NCI-H2029 (cell line): Measurements from ENCODE around the gene LYRM9.
"Not testable (repeated sequence)": the region's sequence is repeated elsewhere in the genome, so short reads cannot be mapped to it uniquely, and the experiment has no call there.

Experiments used
- DNase-seq: peaks from one replicate; lab custom pipeline; 2025; lab: John Stamatoyannopoulos, UW

LYRM9 gene

DNA sequence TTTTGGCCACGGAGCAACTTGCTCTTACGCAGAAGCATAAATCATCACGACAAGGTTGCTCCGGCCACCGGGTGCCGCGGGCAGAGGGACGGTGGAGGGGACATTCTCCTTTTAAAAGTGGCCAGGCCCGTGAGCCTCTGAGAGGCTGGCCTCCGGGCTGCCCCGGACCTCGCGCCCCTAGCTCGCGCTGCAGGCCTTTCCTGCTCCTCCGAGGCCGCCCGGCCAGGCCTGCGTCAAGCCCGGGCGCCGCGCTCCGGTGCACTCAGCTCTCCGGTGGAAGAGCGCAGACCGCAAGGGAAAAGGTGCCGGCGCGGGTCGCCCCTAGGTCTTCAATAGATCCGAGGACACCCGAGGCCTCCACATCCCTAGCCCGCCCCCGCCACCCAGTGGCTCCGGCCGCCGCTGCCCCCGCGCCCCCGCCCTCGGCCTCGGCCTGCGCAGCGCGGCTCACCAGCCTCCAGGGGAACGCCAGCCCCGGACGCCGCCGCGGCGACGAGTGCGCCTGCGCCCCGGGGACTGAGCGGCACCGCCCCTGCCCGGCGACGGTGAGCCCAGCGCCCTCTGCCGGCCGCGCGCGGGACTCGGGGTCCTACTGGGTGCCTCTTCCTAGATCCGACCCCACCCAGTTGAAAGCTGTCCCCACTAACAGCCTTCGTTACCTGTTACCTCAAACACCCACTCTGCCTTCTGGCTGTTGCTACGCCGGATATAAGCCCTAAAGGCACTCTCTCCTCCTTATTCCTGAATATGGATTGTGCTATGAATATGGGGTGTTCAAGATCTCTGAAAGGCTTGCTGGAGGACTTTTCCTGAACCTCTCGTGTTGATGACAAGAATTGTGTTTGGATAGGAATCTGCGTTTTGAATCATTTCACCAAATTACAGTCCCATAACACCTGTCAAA, at the start of gene LYRM9:
TSS of gene LYRM9 (minus strand) at position 500 of the 904 bp plus-strand sequence. CDS start 10,671 bp downstream, outside the sequence.
- DNase-seq: peak; percentile 71

DNA sequence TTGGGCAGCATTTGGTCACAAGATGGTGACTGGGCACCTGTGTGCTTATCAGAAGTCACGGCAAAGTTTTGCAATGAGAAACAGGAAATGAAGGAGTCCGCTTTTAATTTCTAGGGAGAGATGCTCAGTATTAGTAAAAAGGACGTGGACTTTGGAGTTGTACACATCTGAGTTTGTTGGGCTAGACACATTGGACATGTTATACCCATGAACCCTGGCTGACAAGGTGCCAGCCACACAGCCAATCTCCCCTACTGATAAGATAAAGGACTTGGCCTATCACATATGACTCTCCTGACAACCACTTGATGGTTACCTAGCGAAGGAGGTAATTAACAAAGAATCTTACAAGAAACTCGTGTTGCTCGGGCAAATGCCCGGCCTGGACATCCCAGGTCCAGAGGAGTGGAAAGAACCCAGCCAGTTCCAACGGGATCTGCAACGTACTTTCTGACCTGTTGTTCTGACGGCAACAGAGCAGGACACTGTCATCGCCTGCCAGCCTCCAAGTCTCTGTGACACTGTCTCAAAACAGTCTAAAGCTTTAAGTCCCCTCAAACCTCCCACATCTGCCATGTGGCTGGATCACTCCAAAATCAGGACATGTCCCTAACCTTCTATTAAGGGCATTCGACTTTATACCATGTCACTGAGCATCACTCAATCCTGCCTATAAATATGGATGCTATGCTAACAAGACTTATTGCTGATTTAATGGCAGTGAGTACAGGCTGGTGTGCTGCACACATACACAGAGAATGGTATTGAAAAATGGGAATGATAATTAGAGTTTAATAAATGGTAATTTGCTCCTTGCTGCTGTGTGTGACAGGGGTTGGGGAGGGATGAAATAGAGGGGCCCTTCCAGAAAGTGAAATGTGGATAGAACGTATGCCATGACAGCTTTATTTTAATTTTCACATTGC, 47.6 kb upstream of the LYRM9 start:
- DNase-seq: no peak

DNA sequence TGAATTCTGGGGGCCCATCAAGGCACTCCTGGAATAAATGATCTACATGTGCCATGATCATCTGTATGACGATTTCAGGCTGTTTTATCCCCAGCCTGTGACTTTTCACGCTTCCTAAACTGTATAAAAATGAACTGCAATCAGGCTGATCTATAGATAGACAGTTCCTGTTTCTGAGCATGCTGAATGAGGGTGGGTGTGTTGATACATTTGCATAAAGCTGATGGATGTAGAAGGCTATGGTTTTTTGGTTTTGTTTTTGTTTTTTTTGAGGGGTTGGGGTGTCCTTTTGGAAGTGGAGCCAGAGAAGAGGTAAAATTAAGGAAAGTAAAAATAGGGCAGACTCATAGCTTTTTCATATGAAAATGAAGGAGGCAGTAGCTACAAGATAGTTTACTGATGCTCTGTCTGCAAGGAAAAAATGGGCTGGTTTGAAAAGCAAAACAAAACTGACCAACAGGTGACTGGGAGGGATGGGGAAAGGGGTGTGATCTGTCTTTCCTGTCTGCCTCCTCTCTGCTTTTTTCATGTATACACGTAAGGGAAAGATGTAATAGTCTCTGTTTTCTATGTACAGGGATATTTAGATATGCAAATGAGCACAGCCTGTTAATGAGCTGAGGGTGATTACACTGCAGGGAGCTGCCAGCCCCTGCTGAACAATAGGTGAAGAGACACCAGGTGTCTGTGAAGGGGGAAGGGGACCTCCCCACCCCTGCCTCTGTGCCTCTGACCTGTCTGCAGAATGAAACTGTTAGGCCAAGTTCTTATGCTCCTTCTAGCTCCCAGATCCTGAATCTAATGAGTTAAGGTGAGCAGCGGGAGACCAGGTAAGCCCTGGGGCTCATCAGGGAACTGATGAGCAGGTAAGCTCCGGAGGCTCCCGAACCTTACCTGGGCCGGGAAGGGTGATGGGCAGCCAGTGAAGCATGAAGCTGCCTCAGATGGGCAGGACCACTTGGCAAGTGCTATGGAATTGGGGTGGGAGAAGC, 46.6 kb upstream of the LYRM9 start:
- no peak for DNase-seq

DNA sequence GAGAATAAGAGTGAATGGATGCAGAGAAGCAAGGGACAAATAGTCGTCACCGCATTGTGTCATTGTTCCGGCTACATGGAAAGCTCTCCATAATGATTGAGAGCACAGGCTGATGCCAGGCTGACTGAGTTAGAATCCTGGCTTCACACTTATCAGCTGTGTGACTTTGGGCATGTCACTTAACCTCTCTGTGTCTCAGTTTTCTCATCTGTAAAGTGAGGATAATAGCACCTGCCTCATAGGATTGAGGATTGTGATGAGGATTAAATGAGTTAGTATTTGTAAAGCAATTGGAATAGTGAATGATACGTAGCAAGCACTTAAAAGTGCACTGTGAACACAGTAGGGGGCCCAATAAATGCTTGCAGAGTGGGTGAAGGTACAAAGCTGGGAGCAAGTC, 45.7 kb upstream of the LYRM9 start:
- DNase-seq: no peak

DNA sequence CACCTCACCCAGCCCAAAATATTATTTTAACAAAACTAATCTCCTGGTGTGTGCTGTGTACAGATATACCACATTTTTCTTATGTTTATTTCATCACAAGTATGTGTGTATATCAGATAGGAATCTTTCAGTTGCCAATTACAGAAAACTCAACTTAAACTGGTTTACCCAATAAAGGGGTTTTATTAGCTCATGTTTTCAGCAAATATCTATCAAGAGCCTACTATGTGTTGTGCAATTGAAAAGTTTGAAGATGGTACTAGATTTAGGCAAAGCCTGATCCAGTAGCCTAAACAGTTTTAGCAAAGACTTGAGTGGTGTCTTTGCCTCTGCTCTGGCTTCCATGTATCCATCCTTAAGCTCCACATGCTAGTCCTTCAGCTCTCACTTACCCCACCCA, 45.1 kb upstream of the LYRM9 start:
- DNase-seq: no peak

DNA sequence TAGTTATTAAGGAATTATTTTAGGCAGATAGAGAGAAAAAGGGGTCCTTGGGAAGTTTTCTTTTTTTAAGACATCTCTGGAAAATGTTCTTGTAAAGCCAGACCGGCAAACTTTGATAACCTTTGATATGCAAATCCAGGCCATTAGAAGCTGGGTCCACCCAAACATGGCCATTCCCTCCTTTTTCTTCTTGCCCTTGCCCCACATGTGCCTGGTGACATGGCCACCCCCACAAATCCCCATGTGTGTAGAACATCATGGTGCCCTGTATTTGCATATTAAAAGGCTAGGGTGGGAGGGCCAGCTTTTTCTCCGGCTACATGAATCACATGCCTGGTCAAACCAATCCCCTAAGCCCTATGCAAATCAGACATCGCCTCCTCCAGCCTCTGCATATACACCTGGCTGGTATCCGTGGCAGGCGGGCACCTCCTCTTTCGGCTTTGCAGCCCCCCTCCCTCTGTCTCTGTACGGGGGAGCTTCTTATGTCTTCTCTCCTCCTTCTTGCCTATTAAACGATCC, 43.9 kb upstream of the LYRM9 start:
- no peak for DNase-seq

DNA sequence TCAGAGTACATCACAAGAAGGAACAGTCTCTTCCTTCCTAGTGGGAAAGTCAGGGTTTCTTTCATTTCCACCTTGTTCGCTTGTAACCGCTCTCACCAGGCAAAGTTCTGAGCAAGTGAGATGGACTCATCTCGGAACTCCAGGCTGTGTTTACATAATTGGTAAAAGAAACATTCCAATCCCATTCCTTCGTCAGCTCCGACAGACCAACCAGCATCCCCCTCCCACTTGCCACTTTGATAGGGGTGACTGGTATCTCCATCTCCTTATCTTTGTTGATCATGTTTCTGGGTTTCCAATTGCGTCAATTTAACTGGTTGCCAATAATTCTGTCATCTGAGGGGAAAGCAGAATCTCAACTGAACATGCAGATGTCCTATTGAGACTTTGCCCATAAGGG, 36.8 kb upstream of the LYRM9 start:
- no peak for DNase-seq

DNA sequence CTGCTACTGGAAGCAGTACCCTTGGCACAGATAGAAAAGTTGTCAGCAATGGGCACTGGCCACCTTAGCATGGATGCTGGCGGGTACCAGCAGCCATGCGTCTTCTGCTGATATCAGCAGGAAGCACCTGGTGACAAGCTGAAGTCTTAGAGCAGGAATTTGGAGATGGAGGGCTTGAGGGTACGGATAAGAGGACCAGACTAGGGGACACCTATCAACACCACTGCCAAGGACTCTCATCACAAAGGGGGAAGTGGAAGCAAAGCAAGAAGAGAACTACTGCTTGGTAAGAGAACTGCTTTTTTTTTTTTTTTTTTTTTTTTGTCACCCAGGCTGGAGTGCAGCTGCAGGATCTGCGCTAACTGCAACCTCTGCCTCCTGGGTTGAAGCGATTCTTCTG, 35.4 kb upstream of the LYRM9 start:
- no peak for DNase-seq

DNA sequence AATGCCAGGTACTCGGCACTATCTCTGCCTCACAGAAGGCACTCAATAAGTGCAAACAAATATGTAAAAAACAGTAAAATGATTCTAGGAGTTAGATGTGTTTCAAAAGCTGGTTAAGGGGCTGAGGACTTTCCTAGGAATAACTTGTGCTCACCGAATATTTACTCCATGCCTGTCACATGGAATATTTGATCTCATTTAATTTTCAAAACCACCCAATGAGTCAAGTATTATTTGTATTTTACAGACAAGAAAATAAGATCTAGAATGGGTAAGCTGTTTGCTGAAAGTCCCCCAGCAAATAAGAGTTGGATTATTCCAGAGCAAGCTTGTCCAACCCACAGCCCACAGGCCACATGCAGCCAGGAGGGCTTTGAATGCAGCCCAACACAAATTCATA, 34.6 kb upstream of the LYRM9 start:
- no peak for DNase-seq

DNA sequence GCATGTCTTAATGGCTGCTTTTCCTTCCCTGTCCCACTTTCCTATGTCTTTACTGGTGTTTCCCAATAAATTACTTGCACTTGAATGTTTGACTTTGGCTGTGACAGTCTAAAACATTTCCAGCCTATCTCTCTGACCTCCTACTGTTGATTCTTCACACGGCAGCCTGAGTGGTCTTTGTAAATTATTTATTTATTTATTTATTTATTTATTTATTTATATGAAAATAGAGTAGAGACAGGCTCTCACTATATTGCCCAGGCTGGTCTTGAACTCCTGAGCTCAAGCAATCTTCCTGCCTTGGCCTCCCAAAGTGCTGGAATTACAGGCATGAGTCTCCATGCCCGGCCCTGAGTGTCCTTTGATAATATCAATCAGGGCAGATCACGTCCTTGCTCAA, 28.4 kb upstream of the LYRM9 start:
- DNase-seq: no peak

DNA sequence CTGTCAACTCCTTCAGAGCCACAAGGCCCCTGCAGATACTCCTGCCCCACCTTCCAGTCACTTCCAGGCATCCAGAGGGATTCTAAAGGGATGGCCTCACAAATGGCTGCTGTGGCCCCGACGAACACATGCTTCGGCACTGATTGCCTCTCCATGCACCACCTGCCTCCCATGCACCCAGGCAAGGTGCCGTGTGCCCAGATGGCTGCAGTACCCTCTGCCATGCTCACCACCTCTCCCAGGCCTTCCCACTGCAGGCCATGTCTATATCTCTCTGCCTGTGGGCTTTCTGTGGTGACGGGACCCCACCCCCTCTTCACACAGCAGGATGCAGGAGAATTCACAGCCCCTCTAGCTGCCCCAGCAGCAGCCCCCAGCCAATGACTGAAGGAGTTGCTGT, 27.9 kb upstream of the LYRM9 start:
- no peak for DNase-seq

DNA sequence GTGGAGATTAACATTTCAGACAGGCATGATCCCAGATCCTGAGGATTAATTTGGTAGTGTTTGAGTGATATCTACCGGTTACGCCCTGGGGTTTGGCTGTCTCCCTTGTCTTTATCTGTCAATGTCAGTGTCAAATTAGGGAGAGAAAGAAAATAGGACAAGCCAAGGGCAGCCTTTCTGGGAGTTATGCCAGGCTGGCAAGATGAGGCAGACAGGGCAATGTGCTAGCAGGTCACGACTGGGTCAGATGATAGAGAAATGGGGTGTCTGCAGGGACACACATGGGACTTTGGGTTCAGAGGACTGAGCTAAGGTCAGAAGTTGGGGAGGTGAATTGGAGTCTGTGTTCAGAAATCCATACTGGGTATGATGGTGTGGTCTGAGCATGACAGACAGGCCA, 27.4 kb upstream of the LYRM9 start:
- no peak for DNase-seq

DNA sequence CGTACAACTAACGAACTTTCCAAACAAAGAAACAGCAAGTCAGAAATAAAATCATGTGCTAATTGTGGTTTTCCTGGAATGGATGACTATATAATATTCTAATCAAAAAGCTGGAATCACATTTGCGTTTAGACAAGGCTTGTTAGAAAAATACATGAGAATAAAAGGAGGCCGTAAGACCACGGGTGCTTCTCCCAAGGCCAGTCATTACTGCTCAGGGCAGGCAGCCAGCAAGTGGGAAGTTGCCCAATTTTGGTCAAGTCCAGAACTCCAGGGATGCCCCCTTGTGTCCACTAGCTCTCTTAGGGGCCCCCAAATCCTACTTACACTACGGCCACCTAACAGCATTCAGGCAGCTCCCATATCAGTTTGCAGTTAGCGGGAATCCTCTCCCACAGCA, 25.9 kb upstream of the LYRM9 start:
- DNase-seq: no peak

DNA sequence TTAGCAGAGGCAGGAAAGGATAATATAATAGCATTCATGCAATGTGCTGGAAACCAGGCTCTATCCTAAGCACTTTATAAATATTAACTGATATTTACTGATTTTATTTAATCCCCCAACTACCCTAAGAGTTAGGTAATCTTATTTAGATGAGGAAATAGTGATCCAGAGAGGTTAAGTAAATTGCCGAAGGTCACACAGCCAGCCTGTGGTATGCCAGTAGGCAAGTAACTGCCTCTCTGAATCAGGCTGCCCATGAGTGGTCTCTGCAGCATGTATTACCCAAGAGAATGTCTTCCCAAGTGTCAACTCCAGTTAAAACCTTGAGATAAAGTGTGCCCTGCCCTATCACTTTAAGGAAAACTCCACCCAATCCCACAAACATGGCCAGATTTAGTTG, 25.3 kb upstream of the LYRM9 start:
- DNase-seq: no peak

DNA sequence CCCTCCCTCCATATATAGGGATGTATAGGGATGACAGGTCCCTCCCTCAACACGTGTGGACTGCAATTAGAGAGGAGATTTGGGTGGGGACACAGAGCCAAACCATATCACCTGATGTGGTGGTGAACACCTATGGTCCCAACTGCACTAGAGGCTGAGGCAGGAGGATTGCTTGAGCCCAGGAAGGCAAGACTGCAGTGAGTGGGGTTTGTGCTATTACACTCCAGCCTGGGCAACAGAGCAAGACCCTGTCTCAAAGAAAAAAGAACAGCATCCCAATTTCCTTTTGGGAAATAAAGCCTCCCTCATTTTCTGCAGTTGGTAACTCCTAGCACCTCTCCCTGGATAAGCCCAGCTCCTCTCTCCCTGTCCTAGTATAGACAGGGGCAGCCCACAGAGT, 23.8 kb upstream of the LYRM9 start:
- no peak for DNase-seq

DNA sequence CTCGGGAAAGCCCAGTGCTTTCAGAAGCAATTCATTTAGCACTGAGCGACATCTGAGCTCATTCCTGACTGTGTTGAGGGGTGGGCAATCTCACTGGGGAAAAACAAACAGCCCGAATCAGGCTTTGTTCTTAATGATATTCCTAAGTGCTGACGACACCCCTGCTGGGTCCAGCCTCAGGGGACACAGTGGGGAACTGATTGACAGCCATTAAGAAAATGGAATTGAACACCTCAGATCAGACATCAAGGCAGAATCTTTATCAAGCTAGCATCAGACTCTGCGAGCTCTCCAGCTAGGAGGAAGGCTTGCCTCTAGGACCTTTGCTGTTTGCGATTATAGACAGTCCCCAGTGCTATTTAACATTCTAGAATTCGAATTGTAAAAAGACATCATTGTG, 22.5 kb upstream of the LYRM9 start:
- DNase-seq: no peak

DNA sequence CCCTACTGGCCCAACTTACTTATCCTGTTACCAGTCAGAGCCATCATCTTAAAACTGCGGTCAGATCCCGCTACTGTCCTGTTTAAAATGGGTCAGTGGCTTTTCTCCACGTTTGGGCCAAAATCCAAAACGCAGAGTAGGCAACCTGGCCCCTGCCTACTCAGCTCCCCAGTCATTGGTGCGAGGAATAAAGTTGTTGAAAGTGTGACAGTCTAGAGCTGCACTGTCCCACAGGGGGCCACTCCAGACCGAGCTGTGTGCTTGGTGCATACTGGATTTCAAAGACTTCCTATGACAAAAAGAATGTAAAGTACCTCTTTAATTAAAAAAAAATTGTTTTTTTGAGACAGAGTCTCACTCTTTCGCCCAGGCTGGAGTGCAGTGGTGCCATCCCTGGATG, 21.2 kb upstream of the LYRM9 start:
- DNase-seq: no peak

DNA sequence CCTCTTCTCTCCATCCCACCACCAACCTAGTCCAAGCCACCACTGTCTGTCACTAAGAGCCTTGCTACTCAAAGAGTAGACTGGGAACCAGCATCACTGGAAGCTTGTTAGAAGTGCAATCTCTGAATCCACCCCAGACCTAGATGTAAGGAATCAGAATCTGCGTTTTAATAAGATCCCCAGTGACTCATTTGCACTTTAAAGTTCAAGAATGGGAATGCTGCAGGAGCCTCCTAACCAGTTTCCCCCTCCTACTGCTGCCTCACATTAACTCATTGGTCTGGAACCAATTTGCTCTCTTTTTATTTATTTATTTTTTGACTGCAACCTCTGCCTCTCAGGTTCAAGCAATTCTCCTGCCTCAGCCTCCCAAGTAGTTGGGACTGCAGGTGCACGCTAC, 19.8 kb upstream of the LYRM9 start:
- DNase-seq: no peak

DNA sequence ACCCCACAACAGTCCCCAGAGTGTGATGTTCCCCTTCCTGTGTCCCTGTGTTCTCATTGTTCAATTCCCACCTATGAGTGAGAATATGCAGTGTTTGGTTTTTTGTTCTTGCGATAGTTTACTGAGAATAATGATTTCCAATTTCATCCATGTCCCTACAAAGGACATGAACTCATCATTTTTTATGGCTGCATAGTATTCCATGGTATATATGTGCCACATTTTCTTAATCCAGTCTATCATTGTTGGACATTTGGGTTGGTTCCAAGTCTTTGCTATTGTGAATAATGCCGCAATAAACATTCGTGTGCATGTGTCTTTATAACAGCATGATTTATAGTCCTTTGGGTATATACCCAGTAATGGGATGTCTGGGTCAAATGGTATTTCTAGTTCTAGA, 19.1 kb upstream of the LYRM9 start:
- not testable (repeated sequence) for DNase-seq

DNA sequence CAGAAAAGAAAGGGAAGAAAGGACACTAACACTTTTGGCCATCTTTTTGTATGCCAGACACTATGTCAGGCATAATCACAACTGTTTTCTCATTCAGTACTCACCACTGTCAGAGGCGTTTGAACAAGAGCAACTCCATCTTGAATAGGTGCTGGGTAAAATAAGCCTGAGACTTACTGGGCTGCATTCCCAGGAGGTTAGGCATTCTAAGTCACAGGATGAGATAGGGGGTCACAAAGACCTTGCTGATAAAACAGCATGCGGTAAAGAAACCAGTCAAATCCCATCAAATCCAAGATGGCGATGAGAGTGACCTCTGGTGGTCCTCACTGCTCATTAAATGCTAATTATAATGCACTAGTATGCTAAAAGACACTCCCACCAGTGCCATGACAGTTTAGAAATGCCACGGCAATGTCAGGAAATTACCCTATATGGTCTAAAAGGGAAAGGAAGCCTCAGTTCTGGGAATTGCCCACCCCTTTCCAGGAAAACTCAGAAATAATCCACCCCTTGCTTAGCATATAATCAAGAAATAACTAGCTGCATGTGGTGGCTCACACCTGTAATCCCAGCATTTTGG, 14.9 kb upstream of the LYRM9 start:
- no peak for DNase-seq

DNA sequence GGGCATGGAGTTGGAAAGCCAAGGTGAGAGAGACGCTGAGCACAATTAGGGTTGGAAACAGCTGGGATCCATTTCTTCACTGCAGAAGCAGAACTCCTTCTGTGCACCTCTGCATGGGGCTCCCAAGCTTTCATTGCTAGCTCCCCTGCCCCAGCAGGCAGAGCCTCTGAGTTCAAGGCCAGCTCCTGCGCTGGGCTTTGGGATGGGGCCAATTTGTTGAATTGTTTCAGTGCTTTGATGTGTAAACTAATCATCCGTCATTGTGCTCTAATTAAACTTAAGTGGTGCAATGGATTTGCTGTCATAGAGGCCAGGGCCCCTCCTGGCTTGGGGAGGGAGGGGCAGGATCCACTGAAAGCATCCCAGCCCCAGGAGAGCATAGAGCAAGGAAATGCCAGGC, 13.5 kb upstream of the LYRM9 start:
- DNase-seq: no peak
